Mucosa of stomach (tissue), 1 donor: Measurements from ENCODE around the gene SYS1.
"Not testable (repeated sequence)": the region's sequence is repeated elsewhere in the genome, so short reads cannot be mapped to it uniquely, and the experiment has no call there.

ENCODE experiments used
- H3K27me3 ChIP-seq: one replicate; pipeline ENCODE4 v1.7.0; 2013; ENCODE audit warnings: mild to moderate bottlenecking, low read length; ENCODE audit not compliant: control insufficient read depth, insufficient read depth
- H3K36me3 ChIP-seq: one replicate; pipeline ENCODE4 v1.7.0; 2013; ENCODE audit warnings: low read length; ENCODE audit not compliant: control insufficient read depth, insufficient read depth
- H3K4me1 ChIP-seq: one replicate; pipeline ENCODE4 v1.7.0; 2013; ENCODE audit warnings: mild to moderate bottlenecking, low read length; ENCODE audit not compliant: control insufficient read depth, insufficient read depth
- H3K4me3 ChIP-seq: one replicate; pipeline ENCODE4 v1.7.0; 2013; ENCODE audit warnings: low read length
- H3K9ac ChIP-seq: one replicate; pipeline ENCODE4 v1.7.0; 2013; ENCODE audit warnings: mild to moderate bottlenecking, low read length, moderate library complexity
- H3K9me3 ChIP-seq: one replicate; pipeline ENCODE4 v1.7.0; 2013; ENCODE audit warnings: mild to moderate bottlenecking, low read length, moderate library complexity; ENCODE audit not compliant: control insufficient read depth
- donor health status: Pancreatic carcinoma.

SYS1 gene

GRCh38 chr20:45350795-45351194 lies 12.2 kb upstream of the SYS1 start:
- not testable (repeated sequence) for H3K27me3 ChIP-seq, H3K36me3 ChIP-seq, H3K9ac ChIP-seq, H3K9me3 ChIP-seq, H3K4me3 ChIP-seq, H3K4me1 ChIP-seq

- Histone ChIP-seq H3K36me3 (no peaks in the 10 kb centered on the region), H3K4me3 (no peak overlapping the region), H3K9ac (no peak overlapping the region), H3K27me3 (no peaks in the 10 kb centered on the region), H3K4me1 (peaks cover 11% of the 10 kb centered on the region), H3K9me3 (no peaks in the 10 kb centered on the region)
These were observed 10.2 kb upstream of the SYS1 start for GRCh38 chr20:45352729-45353128.

- H3K4me3 ChIP-seq: no peak overlapping the region
- H3K9ac ChIP-seq: no peak overlapping the region
- no peaks in the 10 kb centered on the region for H3K9me3 ChIP-seq
- no peaks in the 10 kb centered on the region for H3K27me3 ChIP-seq
- H3K4me1 ChIP-seq: peaks cover 17% of the 10 kb centered on the region
- H3K36me3 ChIP-seq: no peaks in the 10 kb centered on the region
These were observed 9.2 kb upstream of the SYS1 start for GRCh38 chr20:45353746-45354145.

- no peak overlapping the region for H3K9ac ChIP-seq
- no peaks in the 10 kb centered on the region for H3K27me3 ChIP-seq
- peaks cover 24% of the 10 kb centered on the region for H3K4me1 ChIP-seq
- H3K36me3 ChIP-seq: no peaks in the 10 kb centered on the region
- H3K4me3 ChIP-seq: no peak overlapping the region
- H3K9me3 ChIP-seq: no peaks in the 10 kb centered on the region
These were observed 8.3 kb upstream of the SYS1 start for GRCh38 chr20:45354423-45355208.

- Histone ChIP-seq H3K9me3 (no peaks in the 10 kb centered on the region), H3K27me3 (no peaks in the 10 kb centered on the region), H3K4me1 (peaks cover 31% of the 10 kb centered on the region), H3K4me3 (no peak overlapping the region), H3K9ac (no peak overlapping the region), H3K36me3 (no peaks in the 10 kb centered on the region)
These were observed 7.5 kb upstream of the SYS1 start for GRCh38 chr20:45355209-45356084.

- H3K4me3 ChIP-seq: no peak overlapping the region
- H3K4me1 ChIP-seq: peaks cover 47% of the 10 kb centered on the region
- H3K9ac ChIP-seq: no peak overlapping the region
- no peaks in the 10 kb centered on the region for H3K36me3 ChIP-seq
- no peaks in the 10 kb centered on the region for H3K9me3 ChIP-seq
- H3K27me3 ChIP-seq: no peaks in the 10 kb centered on the region
These were observed 4.5 kb upstream of the SYS1 start for GRCh38 chr20:45358282-45359068.

- Histone ChIP-seq H3K36me3 (no peaks in the 10 kb centered on the region), H3K4me3 (no peak overlapping the region), H3K27me3 (no peaks in the 10 kb centered on the region), H3K9ac (no peak overlapping the region), H3K4me1 (peaks cover 53% of the 10 kb centered on the region), H3K9me3 (no peaks in the 10 kb centered on the region)
These were observed 3.9 kb upstream of the SYS1 start for GRCh38 chr20:45359069-45359405.

- peaks cover 55% of the 10 kb centered on the region for H3K4me1 ChIP-seq
- peak overlapping the region; percentile 3 for H3K4me3 ChIP-seq
- no peak overlapping the region for H3K9ac ChIP-seq
- no peaks in the 10 kb centered on the region for H3K27me3 ChIP-seq
- H3K9me3 ChIP-seq: no peaks in the 10 kb centered on the region
- H3K36me3 ChIP-seq: no peaks in the 10 kb centered on the region
These were observed 3.4 kb upstream of the SYS1 start for GRCh38 chr20:45359406-45360148.

- peaks cover 55% of the 10 kb centered on the region for H3K4me1 ChIP-seq
- no peaks in the 10 kb centered on the region for H3K9me3 ChIP-seq
- peaks cover 7% of the 10 kb centered on the region for H3K36me3 ChIP-seq
- no peak overlapping the region for H3K4me3 ChIP-seq
- no peak overlapping the region for H3K9ac ChIP-seq
- H3K27me3 ChIP-seq: no peaks in the 10 kb centered on the region
These were observed 1.2 kb upstream of the SYS1 start for GRCh38 chr20:45361793-45362192.

GRCh38 chr20:45363611-45364492 lies 896 bp downstream of the SYS1 start:
- H3K4me3 ChIP-seq: peak overlapping the region; percentile 87
- no peaks in the 10 kb centered on the region for H3K9me3 ChIP-seq
- no peaks in the 10 kb centered on the region for H3K27me3 ChIP-seq
- peaks cover 37% of the 10 kb centered on the region for H3K4me1 ChIP-seq
- H3K9ac ChIP-seq: peak overlapping the region; percentile 91
- H3K36me3 ChIP-seq: peaks cover 7% of the 10 kb centered on the region
